K562 (cell line): ENCODE data around the gene SSU72. TPM values are rescaled to one million over a fixed set of nuclear protein-coding genes. Genes with fewer than 3 reads are reported as not detected.

Experiments used
- E2F5 ChIP-seq: sonication (generic); formaldehyde crosslinking; IDR thresholded peaks from 2 replicates; pipeline ENCODE4 v1.8.0; 2022; ENCODE audit warnings: mild to moderate bottlenecking, missing genetic modification reagents
- HES1 ChIP-seq: fragments of 450-650 bp; IDR thresholded peaks from 2 replicates; pipeline ENCODE4 v1.6.1; 2016; ENCODE audit warnings: low read depth, mild to moderate bottlenecking, moderate library complexity
- JUNB ChIP-seq: fragments of 450-650 bp; formaldehyde crosslinking; conservative IDR thresholded peaks from 2 replicates; pipeline ENCODE4 v1.4.0; 2020; ENCODE audit warnings: mild to moderate bottlenecking
- KAT8 ChIP-seq: fragments of 450-650 bp; IDR thresholded peaks from 2 replicates; pipeline ENCODE4 v1.6.1; 2016; ENCODE audit warnings: low read depth, mild to moderate bottlenecking
- MED1 ChIP-seq: sonication (generic); formaldehyde crosslinking; IDR thresholded peaks from 2 replicates; pipeline ENCODE4 v1.8.1; 2023; ENCODE audit warnings: missing genetic modification reagents, borderline replicate concordance
- PKNOX1 ChIP-seq: fragments of 450-650 bp; IDR thresholded peaks from 2 replicates; pipeline ENCODE4 v1.6.1; 2016
- TRIM25 ChIP-seq: fragments of 450-650 bp; IDR thresholded peaks from 2 replicates; pipeline ENCODE4 v1.7.0; 2016; ENCODE audit warnings: borderline replicate concordance
- ZFP30 ChIP-seq: fragments of 250-450 bp; sonication (Bioruptor Pico); IDR thresholded peaks from 2 replicates; pipeline ENCODE4 v1.8.0; 2022; ENCODE audit warnings: moderate library complexity, mild to moderate bottlenecking, inconsistent platforms, borderline replicate concordance
- ZNF445 ChIP-seq: fragments of 250-450 bp; sonication (Bioruptor Pico); IDR thresholded peaks from 2 replicates; pipeline ENCODE4 v1.4.0; 2020; ENCODE audit warnings: low read depth, mild to moderate bottlenecking, moderate library complexity
- polyA plus RNA-seq, 8 experiments: library from polyadenylated mRNA; depleted of rRNA in 4 of 8; stranded (reverse) in 5 of 8; unstranded in 3 of 8; fragments of >200 nt; fragmentation: Nextera tagmentation in 2 of 8; fragmentation: Illumina TruSeq in 1 of 8; extraction: Ambion mirVana in 2 of 8; extraction: Trizol in 1 of 8; gene quantifications; 2 replicates each; pipeline versions ENCODE4 v1.2.1 to v1.2.3, GENCODE V29; 2011 to 2014; ENCODE audit warnings: inconsistent platforms in 1 of 8, missing spikeins in 1 of 8
- total RNA-seq, 7 experiments: library from RNA; depleted of rRNA in 6 of 7; stranded (reverse); fragments of >200 nt in 6 of 7; fragmentation: Illumina TruSeq in 2 of 7; extraction: Trizol in 2 of 7; gene quantifications; 2 replicates each; pipeline versions ENCODE4 v1.2.1 to v1.2.3, GENCODE V29; 2011 to 2021; ENCODE audit warnings: low replicate concordance in 1 of 7
- TF ChIP-seq, protein P1 (sequence below), 2 experiments: fragments of 450-650 bp; IDR thresholded peaks; 2 replicates each; pipeline ENCODE4 v1.6.1; 2016; ENCODE audit warnings: mild to moderate bottlenecking in 2 of 2, borderline replicate concordance in 1 of 2, low read depth in 1 of 2, moderate library complexity in 1 of 2

The SSU72 gene
- total and polyA plus RNA-seq, 9 of the 15 experiments (the other 6 are each of a cell fraction or from before 2014, with no cell fraction given) = 70.8 to 201 (median 94.6) TPM

GRCh38 chr1:1531947-1532346 is 42.7 kb downstream of the SSU72 start (continued):
- TF ChIP-seq PKNOX1 (no peak; the same call in 1 of the 2 replicates), ZFP30 (CRISPR knock-in tag) (no peak), HES1 (no peak), JUNB (CRISPR knock-in tag) (no peak), KAT8 (no peak), ZNF445 (CRISPR knock-in tag) (peak; percentile 80), TRIM25 (no peak), MED1 (CRISPR knock-in tag) (no peak), E2F5 (CRISPR knock-in tag) (no peak)
- TF ChIP-seq, protein P1, sequence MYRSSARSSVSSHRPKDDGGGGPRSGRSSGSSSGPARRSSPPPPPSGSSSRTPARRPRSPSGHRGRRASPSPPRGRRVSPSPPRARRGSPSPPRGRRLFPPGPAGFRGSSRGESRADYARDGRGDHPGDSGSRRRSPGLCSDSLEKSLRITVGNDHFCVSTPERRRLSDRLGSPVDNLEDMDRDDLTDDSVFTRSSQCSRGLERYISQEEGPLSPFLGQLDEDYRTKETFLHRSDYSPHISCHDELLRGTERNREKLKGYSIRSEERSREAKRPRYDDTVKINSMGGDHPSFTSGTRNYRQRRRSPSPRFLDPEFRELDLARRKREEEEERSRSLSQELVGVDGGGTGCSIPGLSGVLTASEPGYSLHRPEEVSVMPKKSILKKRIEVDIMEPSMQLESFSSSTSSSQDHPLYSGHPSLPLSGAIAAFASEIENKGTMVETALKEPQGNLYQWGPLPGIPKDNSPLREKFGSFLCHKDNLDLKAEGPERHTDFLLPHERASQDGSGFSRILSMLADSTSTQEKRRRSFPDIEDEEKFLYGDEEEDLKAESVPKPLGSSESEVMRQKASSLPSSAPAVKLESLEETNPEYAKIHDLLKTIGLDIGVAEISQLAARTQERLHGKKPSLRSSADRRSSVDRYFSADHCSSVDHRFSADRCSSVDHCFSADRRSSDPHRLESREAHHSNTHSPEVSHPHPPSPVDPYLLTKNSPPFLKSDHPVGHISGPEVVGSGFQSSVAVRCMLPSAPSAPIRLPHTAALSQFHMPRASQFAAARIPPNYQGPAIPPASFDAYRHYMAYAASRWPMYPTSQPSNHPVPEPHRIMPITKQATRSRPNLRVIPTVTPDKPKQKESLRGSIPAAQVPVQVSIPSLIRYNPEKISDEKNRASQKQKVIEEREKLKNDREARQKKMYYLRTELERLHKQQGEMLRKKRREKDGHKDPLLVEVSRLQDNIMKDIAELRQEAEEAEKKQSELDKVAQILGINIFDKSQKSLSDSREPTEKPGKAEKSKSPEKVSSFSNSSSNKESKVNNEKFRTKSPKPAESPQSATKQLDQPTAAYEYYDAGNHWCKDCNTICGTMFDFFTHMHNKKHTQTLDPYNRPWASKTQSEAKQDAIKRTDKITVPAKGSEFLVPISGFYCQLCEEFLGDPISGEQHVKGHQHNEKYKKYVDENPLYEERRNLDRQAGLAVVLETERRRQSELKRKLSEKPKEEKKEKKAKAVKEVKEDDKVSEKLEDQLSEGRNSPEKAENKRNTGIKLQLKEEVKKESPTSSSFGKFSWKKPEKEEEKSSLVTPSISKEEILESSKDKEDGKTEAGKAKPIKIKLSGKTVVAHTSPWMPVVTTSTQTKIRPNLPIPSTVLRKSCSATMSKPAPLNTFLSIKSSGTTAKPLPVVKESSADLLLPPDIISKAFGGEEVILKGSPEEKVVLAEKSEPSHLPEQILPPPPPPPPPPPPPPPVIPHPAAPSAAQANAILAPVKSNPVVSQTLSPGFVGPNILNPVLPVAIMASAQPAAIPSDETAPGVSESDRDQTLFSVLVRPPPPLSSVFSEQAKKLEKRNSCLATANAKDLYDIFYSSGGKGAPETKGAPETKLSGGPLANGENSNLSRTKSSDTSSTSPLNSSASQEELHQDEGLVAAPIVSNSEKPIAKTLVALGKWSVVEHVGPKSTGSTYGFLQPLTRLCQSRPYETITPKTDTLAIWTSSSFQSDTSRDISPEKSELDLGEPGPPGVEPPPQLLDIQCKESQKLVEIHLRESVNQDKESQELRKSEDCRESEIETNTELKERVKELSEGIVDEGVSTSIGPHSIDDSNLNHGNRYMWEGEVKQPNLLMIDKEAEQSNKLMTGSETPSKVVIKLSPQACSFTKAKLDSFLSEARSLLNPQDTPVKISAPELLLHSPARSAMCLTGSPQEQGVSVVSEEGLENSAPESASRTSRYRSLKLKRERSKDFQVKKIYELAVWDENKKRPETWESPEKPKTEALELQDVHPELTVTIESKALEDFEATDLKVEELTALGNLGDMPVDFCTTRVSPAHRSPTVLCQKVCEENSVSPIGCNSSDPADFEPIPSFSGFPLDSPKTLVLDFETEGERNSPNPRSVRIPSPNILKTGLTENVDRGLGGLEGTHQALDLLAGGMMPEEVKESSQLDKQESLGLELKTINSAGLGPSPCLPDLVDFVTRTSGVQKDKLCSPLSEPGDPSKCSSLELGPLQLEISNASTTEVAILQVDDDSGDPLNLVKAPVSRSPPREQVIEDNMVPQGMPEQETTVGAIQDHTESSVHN (IDR thresholded peaks at IDR 0.05; ENCODE audit: borderline replicate concordance in 1 of 2, low read depth in 1 of 2) = no peak
